Stimulated activated memory B cell treated with anti-CD40 and anti-IgM and Interleukin-4, amounts not matched to agents 10 μg/mL and 1 μg/mL and 100 μg/mL, for 72 hours (primary cell): Measurements from ENCODE around the gene INTU.
A peak's percentile ranks its signal among the peaks of the same experiment; 100 is the strongest.
"Not testable (repeated sequence)": the region's sequence is repeated elsewhere in the genome, so short reads cannot be mapped to it uniquely, and the experiment has no call there.

Experiments used
- ATAC-seq: fragments of 150-1000 bp; cut with Tn5 transposase; 2 replicates; pipeline ENCODE4 v1.10.0; 2021
- H3K27ac Mint-ChIP-seq: one replicate; pipeline ENCODE4 v1.8.0; 2022; ENCODE audit warnings: mild to moderate bottlenecking, mixed read lengths
- H3K27me3 Mint-ChIP-seq: one replicate; pipeline ENCODE4 v1.8.0; 2022; ENCODE audit warnings: mixed read lengths
- H3K36me3 Mint-ChIP-seq: one replicate; pipeline ENCODE4 v1.8.0; 2022; ENCODE audit warnings: mixed read lengths
- H3K4me1 Mint-ChIP-seq: one replicate; pipeline ENCODE4 v1.8.0; 2022; ENCODE audit warnings: mixed read lengths
- H3K4me3 Mint-ChIP-seq: one replicate; pipeline ENCODE4 v1.8.0; 2022; ENCODE audit warnings: mild to moderate bottlenecking, moderate library complexity, mixed read lengths
- H3K9me3 Mint-ChIP-seq: one replicate; pipeline ENCODE4 v1.8.0; 2022; ENCODE audit warnings: mixed read lengths

Gene INTU

GRCh38 chr4:127632420-127633403, at the start of gene INTU:
Gene INTU (plus strand): TSS chr4:127632957. CDS start chr4:127633035, 78 bp downstream.
- H3K27me3 Mint-ChIP-seq: peaks cover 35% of the 10 kb centered on the region
- no peak within 1 kb of the TSS for H3K27ac Mint-ChIP-seq
- no peaks in the 10 kb centered on the region for H3K36me3 Mint-ChIP-seq
- peak; percentile 76 for ATAC-seq
- peak within 1 kb of the TSS; percentile 68 for H3K4me3 Mint-ChIP-seq
- H3K4me1 Mint-ChIP-seq: peaks cover 13% of the 10 kb centered on the region
- H3K9me3 Mint-ChIP-seq: no peaks in the 10 kb centered on the region

- not testable (repeated sequence) for H3K4me1 Mint-ChIP-seq, H3K36me3 Mint-ChIP-seq, H3K27ac Mint-ChIP-seq
Observed at GRCh38 chr4:127586496-127586895, 46.3 kb upstream of the INTU start.

GRCh38 chr4:127586922-127587571, 45.7 kb upstream of the INTU start:
- H3K27ac Mint-ChIP-seq: no peak overlapping the region
- H3K9me3 Mint-ChIP-seq: peaks cover 5% of the 10 kb centered on the region
- no peaks in the 10 kb centered on the region for H3K4me1 Mint-ChIP-seq
- H3K27me3 Mint-ChIP-seq: no peaks in the 10 kb centered on the region
- no peak overlapping the region for H3K4me3 Mint-ChIP-seq
- no peak for ATAC-seq
- H3K36me3 Mint-ChIP-seq: no peaks in the 10 kb centered on the region

More at GRCh38 chr4:127586496-127586895, 46.3 kb upstream of the INTU start:
- H3K4me3 Mint-ChIP-seq, H3K27me3 Mint-ChIP-seq, ATAC-seq, H3K9me3 Mint-ChIP-seq: not testable (repeated sequence)

GRCh38 chr4:127589153-127589552, 43.6 kb upstream of the INTU start:
- not testable (repeated sequence) for H3K27ac Mint-ChIP-seq, H3K27me3 Mint-ChIP-seq, H3K4me1 Mint-ChIP-seq, H3K36me3 Mint-ChIP-seq, ATAC-seq, H3K4me3 Mint-ChIP-seq, H3K9me3 Mint-ChIP-seq

- Mint-ChIP-seq H3K36me3 (no peaks in the 10 kb centered on the region), H3K4me3 (no peak overlapping the region), H3K4me1 (no peaks in the 10 kb centered on the region), H3K9me3 (no peaks in the 10 kb centered on the region), H3K27me3 (no peaks in the 10 kb centered on the region), H3K27ac (no peak overlapping the region)
- no peak for ATAC-seq
Observed at GRCh38 chr4:127598656-127599055, 34.1 kb upstream of the INTU start.

GRCh38 chr4:127601029-127601428, 31.7 kb upstream of the INTU start:
- no peak for ATAC-seq
- no peak overlapping the region for H3K4me3 Mint-ChIP-seq
- no peaks in the 10 kb centered on the region for H3K36me3 Mint-ChIP-seq
- no peaks in the 10 kb centered on the region for H3K9me3 Mint-ChIP-seq
- no peaks in the 10 kb centered on the region for H3K4me1 Mint-ChIP-seq
- no peaks in the 10 kb centered on the region for H3K27me3 Mint-ChIP-seq
- H3K27ac Mint-ChIP-seq: no peak overlapping the region

GRCh38 chr4:127604949-127605709, 27.6 kb upstream of the INTU start:
- Mint-ChIP-seq H3K27me3 (no peaks in the 10 kb centered on the region), H3K36me3 (no peaks in the 10 kb centered on the region), H3K4me1 (no peaks in the 10 kb centered on the region), H3K9me3 (no peaks in the 10 kb centered on the region), H3K4me3 (no peak overlapping the region), H3K27ac (no peak overlapping the region)
- ATAC-seq: no peak

- H3K27ac Mint-ChIP-seq: no peak overlapping the region
- no peaks in the 10 kb centered on the region for H3K36me3 Mint-ChIP-seq
- peaks cover under 1% of the 10 kb centered on the region for H3K27me3 Mint-ChIP-seq
- no peaks in the 10 kb centered on the region for H3K9me3 Mint-ChIP-seq
- ATAC-seq: no peak
- no peak overlapping the region for H3K4me3 Mint-ChIP-seq
- H3K4me1 Mint-ChIP-seq: no peaks in the 10 kb centered on the region
Observed at GRCh38 chr4:127606823-127607222, 25.9 kb upstream of the INTU start.

- ATAC-seq: no peak
- Mint-ChIP-seq H3K27me3 (peaks cover 13% of the 10 kb centered on the region), H3K4me1 (no peaks in the 10 kb centered on the region), H3K36me3 (no peaks in the 10 kb centered on the region), H3K4me3 (no peak overlapping the region), H3K27ac (no peak overlapping the region), H3K9me3 (no peaks in the 10 kb centered on the region)
Observed at GRCh38 chr4:127609484-127609883, 23.3 kb upstream of the INTU start.

GRCh38 chr4:127610488-127610887, 22.3 kb upstream of the INTU start:
- Mint-ChIP-seq H3K36me3 (no peaks in the 10 kb centered on the region), H3K4me3 (no peak overlapping the region), H3K27ac (no peak overlapping the region), H3K4me1 (no peaks in the 10 kb centered on the region), H3K9me3 (no peaks in the 10 kb centered on the region), H3K27me3 (peaks cover 13% of the 10 kb centered on the region)
- no peak for ATAC-seq

GRCh38 chr4:127616898-127617297, 15.9 kb upstream of the INTU start:
- H3K4me1 Mint-ChIP-seq: no peaks in the 10 kb centered on the region
- no peak for ATAC-seq
- H3K9me3 Mint-ChIP-seq: no peaks in the 10 kb centered on the region

GRCh38 chr4:127618427-127618826, 14.3 kb upstream of the INTU start:
- no peak for ATAC-seq
- peaks cover 25% of the 10 kb centered on the region for H3K27me3 Mint-ChIP-seq
- no peak overlapping the region for H3K27ac Mint-ChIP-seq
- H3K4me3 Mint-ChIP-seq: no peak overlapping the region
- H3K9me3 Mint-ChIP-seq: no peaks in the 10 kb centered on the region
- H3K4me1 Mint-ChIP-seq: no peaks in the 10 kb centered on the region
- no peaks in the 10 kb centered on the region for H3K36me3 Mint-ChIP-seq

More at GRCh38 chr4:127616898-127617297, 15.9 kb upstream of the INTU start:
- Mint-ChIP-seq H3K27ac (no peak overlapping the region), H3K36me3 (no peaks in the 10 kb centered on the region), H3K27me3 (peaks cover 27% of the 10 kb centered on the region), H3K4me3 (no peak overlapping the region)

GRCh38 chr4:127622621-127622920, 10.2 kb upstream of the INTU start:
- no peaks in the 10 kb centered on the region for H3K9me3 Mint-ChIP-seq
- H3K27me3 Mint-ChIP-seq: peaks cover 36% of the 10 kb centered on the region
- ATAC-seq: no peak
- no peaks in the 10 kb centered on the region for H3K4me1 Mint-ChIP-seq
- no peak overlapping the region for H3K4me3 Mint-ChIP-seq
- no peak overlapping the region for H3K27ac Mint-ChIP-seq
- H3K36me3 Mint-ChIP-seq: no peaks in the 10 kb centered on the region

- no peaks in the 10 kb centered on the region for H3K9me3 Mint-ChIP-seq
- H3K27me3 Mint-ChIP-seq: peaks cover 40% of the 10 kb centered on the region
- H3K4me3 Mint-ChIP-seq: no peak overlapping the region
- H3K36me3 Mint-ChIP-seq: no peaks in the 10 kb centered on the region
- no peaks in the 10 kb centered on the region for H3K4me1 Mint-ChIP-seq
- ATAC-seq: peak; percentile 39
- no peak overlapping the region for H3K27ac Mint-ChIP-seq
Observed at GRCh38 chr4:127622921-127623796, 9.6 kb upstream of the INTU start.

GRCh38 chr4:127623797-127624083, 9.0 kb upstream of the INTU start:
- no peak overlapping the region for H3K4me3 Mint-ChIP-seq
- no peaks in the 10 kb centered on the region for H3K36me3 Mint-ChIP-seq
- H3K27me3 Mint-ChIP-seq: peaks cover 41% of the 10 kb centered on the region
- no peak for ATAC-seq
- no peak overlapping the region for H3K27ac Mint-ChIP-seq
- H3K4me1 Mint-ChIP-seq: no peaks in the 10 kb centered on the region
- no peaks in the 10 kb centered on the region for H3K9me3 Mint-ChIP-seq
